GM19372 (cell line): ENCODE measurements around the gene RUFY2.
A peak's percentile ranks its signal among the peaks of the same experiment; 100 is the strongest.
"Not testable (repeated sequence)": the region's sequence is repeated elsewhere in the genome, so short reads cannot be mapped to it uniquely, and the experiment has no call there.

Source experiments
- ATAC-seq: cut with Tn5 transposase; IDR thresholded peaks from one replicate; pipeline ENCODE4 v1.9.1; 2021; ENCODE audit warnings: mild to moderate bottlenecking, low read depth, moderate library complexity; ENCODE audit not compliant: unreplicated experiment

RUFY2 gene

GRCh38 chr10:68406815-68407548 lies at the start of gene RUFY2:
RUFY2 (minus strand) TSS chr10:68407277; CDS start chr10:68407189, 88 bp downstream.
- ATAC-seq, result peak; percentile 93

DNA sequence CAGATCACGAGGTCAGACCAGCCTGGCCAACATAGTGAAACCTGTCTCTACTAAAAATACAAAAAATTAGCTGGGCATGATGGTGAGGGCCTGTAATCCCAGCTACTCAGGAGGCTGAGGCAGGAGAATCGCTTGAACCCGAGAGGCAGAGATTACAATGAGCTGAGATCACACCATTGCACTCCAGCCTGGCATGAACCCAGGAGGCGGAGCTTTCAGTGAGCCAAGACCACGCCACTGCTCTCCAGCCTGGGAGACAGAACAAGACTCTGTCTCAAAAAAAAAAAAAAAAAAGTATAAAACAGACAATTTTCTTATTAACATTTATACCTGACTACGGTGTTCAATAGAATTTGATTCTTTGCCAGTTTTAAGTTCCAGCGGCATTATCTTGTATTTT lies 42.6 kb upstream of the RUFY2 start:
- not testable (repeated sequence) for ATAC-seq

DNA sequence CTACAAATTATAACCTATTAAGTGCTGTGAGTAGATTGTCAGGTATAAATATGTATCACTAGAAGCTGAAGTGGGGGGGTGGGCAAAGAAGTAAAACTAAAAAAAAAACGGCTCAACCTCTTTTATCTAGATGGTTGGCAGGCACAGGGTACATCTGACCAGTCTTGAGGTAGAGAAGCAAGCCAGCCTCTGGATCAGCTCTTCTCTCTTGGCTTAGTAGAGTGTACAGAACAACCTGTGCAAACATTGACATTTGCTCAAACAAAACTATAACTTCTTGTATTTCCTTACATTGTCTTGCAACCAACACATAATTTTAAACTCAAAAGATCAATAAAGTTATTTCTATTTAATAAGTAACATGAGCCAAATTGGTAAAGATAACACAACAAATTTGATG lies 39.1 kb upstream of the RUFY2 start:
- no peak for ATAC-seq

- no peak for ATAC-seq
Observed at GRCh38 chr10:68442971-68443370, 35.9 kb upstream of the RUFY2 start.

DNA sequence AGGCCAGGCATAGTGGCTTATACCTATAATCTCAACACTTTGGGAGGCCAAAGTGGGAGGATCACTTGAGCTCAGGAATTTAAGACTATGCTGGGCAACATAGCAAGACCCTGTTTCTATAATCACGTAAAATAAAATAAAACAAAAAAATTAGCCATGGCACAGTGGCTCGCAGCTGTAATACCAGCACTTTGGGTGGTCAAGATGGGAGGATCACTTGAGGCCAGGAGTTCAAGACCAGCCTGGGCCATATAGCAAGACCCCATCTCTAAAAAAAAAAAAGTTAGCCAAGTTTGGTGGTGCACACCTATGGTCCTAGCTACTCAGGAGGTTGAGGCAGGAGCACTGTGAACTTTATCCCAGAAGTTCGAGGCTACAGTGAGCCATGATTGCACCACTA lies 33.8 kb upstream of the RUFY2 start:
- ATAC-seq, result no peak

DNA sequence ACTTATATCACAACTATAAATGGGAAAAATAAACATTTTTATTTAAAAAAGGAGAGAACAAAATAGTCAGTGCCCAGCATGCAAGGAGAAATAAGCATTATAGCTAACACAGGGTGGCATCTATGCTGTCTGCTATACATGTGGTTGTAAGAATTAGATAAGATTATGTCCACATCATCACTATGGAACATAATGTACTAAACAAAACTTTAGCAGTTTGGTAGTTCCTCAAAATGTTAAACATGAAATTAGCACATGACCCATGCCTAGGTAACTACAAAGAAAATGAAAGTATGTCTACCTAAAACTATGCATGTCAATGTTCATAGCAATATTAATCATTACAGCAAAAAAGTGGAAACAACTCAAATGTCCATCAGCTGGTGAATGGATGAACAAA lies 28.7 kb upstream of the RUFY2 start:
- no peak for ATAC-seq

DNA sequence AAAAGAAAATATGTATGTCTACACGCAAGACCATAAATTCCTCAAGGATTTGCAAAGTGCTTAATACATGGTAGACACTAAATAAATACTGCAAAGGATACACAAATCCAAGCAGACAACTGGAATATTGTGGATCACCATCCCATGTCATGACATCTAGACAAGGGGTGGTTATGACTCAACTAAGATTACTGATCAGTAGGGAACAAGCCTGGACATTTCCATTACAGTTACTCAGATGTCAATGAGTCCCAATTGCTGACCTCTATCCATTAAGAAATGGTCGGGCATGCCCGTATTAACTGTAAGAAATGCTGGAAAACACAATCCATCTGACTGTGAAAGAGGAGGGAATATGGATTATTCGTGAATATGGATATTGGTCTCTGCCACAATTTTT lies 27.6 kb upstream of the RUFY2 start:
- no peak for ATAC-seq

DNA sequence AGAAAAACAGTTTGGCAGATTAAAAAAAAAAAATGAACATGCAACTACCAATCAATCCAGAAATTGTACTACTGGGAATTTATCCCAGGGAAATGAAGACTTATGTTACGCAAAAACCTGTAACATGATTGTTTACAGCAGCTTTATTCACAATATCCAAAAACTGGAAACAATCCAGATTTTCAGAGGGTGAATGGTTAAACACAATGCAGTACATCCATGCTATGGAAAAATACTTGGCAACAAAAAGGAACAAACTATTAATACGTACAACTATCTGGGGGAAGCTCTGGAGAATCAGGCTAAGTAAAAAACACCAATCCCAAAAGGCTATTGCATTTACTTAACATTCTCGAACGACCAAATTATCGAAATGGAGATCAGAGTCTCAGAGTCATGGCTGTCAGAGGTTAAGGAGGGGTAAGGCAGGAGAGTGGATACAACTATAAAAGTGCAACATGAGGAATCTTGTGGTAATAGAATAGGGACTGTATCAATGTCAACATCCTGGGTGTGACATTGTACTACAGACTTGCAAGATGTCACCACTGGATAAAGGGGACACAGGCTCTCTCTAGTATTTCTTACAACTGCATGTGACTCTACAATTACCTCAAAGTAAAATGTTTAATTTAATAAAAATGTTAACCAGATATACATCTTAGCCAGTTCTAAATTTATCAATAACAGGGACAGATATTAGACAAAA lies 21.5 kb upstream of the RUFY2 start:
- no peak for ATAC-seq

- no peak for ATAC-seq
Observed at GRCh38 chr10:68424454-68425014, 17.5 kb upstream of the RUFY2 start.

DNA sequence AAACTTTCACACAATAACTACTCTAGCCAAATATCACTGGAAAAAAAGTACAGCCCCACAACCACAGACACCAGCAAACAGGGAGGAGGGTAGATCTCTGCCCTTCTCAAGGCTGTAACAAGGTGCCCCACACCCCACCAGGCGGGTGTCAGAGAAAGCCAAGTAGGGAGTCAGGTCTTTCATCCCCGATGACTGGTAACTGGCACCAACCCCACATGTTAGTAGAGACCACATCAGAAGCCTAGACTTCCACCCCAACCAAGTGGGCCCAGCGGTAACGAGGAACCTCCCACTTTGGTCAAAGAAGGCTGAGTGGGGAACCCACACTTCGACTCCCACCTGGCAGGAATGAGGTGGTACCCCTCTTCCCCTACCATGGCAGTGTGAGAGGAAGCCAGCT lies 16.4 kb upstream of the RUFY2 start:
- no peak for ATAC-seq

DNA sequence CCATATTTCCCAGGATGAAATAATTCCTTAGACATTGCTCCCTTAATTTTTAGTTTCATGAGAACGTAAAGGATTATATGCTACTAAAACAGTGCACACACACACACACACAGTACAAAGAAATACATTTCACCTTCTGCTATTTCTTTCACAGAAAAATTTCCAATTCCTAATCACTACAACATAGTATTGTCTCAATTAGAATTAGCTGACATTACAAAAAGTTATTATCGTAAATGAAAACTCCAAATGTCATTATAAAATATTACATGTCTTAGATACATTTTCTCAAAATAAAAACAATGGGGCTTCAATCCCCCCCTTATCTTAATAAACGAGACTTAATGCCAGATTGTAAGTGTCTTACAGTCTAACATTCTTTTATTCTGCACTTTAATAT lies 12.3 kb upstream of the RUFY2 start:
- ATAC-seq, result no peak

GRCh38 chr10:68408898-68409518 lies 1.9 kb upstream of the RUFY2 start:
- ATAC-seq, result no peak

GRCh38 chr10:68406111-68406814 lies 814 bp downstream of the RUFY2 start:
- peak; percentile 33 for ATAC-seq

GRCh38 chr10:68403701-68404100 lies 3.4 kb downstream of the RUFY2 start:
- ATAC-seq, result no peak

DNA sequence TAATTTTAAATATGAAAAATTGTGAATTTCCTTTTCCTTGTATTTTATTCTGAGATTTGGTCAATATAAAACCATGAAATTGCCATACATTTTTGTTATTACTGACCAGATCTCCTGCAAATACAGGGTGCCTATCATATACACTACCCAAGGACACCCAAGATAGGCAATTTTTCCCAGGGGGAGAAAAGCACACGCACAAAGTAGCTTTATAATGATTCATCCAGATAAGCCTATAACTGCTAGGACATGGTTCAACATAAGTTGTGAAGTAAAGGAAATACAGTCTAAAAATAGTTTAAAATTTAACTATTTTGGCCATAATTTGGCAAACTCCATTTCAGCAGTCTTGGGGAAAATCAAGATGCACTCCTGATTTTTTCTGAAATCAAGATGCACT lies 4.8 kb downstream of the RUFY2 start:
- no peak for ATAC-seq

- no peak for ATAC-seq
Observed at GRCh38 chr10:68397005-68397404, 10.1 kb downstream of the RUFY2 start.

GRCh38 chr10:68385740-68386139 lies 21.3 kb downstream of the RUFY2 start:
- no peak for ATAC-seq

DNA sequence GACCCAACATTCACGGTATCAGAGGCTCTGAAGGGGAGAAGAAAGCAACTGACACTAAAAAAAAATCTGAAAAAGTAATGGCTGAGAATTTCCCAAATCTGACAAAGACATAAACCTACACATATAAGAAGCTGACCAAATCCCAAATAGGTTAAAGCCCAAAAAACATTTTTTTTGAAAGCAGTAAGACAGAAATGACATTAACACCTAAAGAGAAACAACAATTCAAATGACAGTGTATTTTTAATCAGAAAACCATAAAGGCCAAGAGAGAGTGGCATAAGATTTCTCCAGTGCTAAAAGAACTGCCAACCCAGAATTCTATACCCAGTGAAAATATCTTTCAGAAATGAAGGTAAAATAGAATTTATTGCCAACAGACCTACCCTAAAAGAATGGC lies 35.5 kb downstream of the RUFY2 start:
- no peak for ATAC-seq

- no peak for ATAC-seq
Observed at GRCh38 chr10:68367121-68367520, 40.0 kb downstream of the RUFY2 start.

- ATAC-seq, result no peak
Observed at GRCh38 chr10:68366600-68366999, 40.5 kb downstream of the RUFY2 start.

DNA sequence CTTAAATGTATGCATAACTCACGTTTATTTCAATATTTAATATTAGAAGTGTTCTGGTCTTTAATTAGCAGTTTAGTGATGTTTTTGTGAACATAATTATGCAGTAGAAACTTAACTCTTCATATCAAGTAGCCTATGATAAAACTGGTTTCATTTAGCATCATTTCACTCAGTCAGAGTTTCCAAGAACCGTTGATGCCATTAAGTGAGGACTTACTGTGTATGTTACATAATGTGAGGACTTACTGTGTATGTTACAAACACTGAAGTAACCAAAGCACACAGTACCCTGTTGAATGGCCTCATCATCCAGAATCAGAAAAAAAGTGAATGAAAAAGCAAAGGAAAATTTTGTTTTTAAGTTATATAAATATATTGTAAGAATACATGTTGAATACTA lies 41.5 kb downstream of the RUFY2 start:
- ATAC-seq, result no peak
